GM19035 (cell line): Measurements from ENCODE around the gene BRD2.
A peak's percentile ranks its signal among the peaks of the same experiment; 100 is the strongest.

Source experiments
- ATAC-seq: cut with Tn5 transposase; IDR thresholded peaks from one replicate; pipeline ENCODE4 v1.9.1; 2021; ENCODE audit not compliant: unreplicated experiment

Gene BRD2

DNA sequence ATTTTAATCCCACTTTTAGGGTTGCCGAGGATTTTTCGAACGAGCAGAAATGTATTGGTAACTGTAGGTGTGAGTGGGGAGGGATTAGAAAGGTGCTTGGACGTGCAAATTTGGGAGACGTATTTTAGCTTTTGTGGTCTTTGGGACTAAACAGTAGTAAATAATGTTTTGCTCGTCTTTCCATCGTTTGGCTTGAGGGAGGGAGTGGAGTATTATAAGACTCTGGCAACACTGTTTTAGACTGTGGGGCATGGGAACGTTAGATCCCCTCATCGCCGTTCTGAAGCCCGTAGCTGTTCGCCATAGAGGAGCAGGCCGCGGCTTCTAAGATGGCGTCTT lies 2.8 kb downstream of the BRD2 start:
- ATAC-seq, result no peak

DNA sequence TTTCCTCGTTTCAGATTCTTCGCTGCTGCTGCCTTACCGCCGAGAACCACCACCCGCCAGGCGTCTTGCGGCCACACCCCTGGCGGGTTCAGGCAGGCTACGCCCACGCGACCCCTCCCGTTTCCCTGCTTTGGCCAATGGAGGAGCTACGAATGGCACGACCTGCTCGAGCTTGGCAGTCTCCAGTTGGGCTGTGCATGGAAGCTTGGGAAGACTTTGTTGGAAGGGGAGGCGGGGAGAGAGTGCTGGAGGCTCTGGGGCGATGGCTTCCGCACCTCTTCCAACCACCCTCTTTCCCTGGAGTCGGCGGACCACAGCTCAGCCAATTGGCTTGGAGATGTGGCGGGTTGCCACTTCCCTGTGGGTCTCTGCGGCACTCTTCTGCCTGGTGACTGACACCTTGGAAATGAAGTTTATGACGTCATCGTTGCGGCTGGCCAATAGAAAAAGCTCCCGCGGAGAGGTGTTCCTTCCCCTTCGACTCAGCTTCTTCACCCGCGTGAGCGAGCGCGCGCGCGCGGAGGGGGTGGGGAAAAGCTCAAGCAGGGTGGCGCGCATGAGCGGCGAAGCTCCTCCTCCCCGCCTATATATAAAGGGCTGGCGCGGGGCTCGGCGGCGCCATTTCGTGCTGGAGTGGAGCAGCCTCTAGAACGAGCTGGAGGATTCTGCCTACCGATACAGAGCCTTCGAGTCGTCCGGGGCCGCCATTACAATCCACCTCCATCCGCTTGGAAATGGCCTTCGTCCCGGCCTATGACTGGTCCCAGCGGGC lies 3.4 kb downstream of the BRD2 start:
- peak; percentile 52 for ATAC-seq

DNA sequence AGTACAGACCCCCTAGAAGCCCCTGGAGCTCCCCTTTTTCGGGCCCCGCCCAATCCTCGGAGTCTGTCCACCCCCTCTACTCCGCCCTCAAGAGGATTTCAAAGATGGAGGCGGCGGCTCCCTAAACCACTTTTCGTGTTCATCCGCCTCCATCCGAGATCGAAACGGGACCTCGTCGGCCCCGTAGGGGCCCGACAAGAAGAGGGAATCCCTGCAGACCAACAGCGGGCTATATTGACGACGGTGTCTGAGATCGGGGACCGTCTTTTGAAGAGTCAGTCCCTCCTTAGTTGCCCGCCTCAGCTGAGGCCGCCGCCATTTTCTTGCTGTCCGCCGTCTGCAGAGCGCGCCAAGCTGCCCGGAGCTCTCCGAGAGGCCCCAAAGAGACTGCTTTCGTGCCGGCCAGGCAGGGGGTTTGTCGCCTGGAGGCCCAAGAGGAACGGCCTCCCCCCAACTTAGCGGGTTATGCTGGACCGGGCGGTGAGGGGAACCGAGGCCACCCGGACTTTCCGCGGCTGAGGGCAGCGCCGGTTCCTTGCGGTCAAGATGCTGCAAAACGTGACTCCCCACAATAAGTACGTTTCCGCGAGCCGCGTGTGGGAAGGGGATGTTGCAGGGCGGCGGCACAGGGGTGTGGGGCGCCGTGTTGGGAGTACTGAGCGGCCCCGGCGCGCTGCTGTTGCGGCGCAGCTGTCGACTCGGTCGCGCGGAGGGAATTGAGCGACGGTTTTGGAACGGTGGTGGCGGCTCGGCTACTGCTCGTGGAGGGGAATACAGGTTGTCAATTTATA lies 4.2 kb downstream of the BRD2 start:
- ATAC-seq, result peak; percentile 1

DNA sequence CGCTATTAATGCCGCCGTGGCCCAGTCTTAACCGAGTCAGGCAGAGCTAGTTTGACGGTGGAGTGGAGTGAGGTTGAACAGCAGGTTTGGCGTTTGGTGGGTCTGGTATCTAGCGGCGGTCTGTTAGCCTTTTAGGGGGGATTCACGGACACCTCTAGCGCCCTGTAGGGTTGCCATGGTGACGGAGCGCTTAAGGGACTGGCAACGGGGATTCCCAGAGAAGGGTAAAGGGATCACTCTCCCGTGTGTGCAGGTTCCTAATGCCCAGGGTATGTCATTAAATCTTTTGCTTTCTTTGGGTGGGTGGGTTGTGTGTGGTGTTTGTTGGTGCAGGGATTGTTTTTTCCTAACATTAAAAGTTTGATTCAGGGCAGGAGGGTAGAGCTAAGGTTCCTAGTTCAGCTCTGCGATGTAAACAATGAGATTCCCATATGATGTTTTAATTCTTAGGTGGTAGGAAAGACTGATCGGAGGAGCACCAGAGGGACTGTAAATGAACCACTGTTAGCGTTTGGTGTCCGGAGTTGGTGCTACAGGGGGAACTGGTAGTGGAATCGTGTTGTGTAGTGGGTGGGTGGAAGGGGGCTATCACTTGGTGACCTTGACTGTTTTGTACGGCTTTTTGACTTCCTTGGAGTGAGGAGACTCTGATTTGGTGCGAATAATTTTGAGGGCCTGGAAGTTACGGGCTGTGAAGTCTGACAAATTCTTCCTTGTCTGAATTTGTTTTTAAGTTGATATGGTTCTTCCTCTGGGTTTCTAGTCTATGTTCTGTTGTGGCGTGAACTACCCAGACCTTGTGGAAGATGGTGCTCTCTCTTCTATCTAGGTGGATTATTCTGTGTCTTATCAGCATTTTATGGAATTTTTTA lies 5.0 kb downstream of the BRD2 start:
- no peak for ATAC-seq

DNA sequence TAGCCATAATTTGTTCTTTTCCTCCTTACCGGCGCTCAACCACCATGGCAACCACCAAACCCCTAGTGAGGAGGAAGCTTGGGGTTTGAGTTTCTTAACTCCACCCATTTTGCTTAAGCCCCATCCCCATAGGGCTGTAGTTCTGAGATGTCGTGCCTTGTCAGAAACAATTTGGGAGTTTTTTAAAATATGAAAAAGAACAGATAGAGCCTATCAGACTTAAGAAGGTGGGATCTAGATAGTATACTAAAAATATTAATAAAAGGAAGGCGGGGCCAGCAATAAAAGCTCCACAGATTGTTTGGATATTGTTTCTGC lies 5.6 kb downstream of the BRD2 start:
- ATAC-seq, result no peak

DNA sequence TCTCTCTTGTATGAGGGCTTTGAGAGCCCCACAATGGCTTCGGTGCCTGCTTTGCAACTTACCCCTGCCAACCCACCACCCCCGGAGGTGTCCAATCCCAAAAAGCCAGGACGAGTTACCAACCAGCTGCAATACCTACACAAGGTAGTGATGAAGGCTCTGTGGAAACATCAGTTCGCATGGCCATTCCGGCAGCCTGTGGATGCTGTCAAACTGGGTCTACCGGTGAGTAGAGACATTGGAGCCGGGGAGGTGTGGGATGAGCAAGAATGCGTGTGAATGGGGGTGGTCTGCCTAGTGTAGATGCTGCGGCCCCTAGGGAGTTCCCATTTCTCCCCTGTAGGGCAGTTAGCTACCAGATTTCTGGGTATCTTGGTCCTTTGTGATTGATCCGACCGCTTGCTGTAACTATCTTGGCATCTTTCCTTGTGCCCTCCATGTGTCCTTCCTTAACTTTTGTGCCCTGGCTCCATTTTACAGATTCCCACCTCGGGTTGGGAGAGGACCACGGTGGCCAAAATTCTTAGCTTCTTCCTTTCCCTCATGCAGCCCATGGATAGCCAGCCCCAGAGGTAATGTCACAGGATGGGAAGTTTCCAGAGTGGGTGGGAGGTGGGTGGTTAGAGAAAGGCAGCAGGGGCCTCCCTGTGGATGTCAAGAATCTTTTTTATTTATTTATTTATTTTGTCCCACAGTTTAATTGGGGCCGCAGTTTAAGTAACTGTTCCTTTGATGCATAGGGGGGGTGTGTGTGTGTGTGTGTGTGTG lies 6.3 kb downstream of the BRD2 start:
- no peak for ATAC-seq

DNA sequence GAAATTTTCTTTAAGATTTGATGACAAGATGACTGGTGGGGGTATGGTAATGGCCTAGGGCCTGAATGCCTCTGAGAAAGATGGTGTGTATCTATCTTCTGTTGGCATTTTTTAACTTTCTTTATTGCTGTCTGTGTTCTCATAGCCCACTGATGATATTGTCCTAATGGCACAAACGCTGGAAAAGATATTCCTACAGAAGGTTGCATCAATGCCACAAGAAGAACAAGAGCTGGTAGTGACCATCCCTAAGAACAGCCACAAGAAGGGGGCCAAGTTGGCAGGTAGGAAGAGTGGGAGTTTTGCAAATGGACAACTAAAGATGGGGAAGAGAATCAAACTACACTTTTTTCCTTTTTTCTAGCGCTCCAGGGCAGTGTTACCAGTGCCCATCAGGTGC lies 7.5 kb downstream of the BRD2 start:
- no peak for ATAC-seq

DNA sequence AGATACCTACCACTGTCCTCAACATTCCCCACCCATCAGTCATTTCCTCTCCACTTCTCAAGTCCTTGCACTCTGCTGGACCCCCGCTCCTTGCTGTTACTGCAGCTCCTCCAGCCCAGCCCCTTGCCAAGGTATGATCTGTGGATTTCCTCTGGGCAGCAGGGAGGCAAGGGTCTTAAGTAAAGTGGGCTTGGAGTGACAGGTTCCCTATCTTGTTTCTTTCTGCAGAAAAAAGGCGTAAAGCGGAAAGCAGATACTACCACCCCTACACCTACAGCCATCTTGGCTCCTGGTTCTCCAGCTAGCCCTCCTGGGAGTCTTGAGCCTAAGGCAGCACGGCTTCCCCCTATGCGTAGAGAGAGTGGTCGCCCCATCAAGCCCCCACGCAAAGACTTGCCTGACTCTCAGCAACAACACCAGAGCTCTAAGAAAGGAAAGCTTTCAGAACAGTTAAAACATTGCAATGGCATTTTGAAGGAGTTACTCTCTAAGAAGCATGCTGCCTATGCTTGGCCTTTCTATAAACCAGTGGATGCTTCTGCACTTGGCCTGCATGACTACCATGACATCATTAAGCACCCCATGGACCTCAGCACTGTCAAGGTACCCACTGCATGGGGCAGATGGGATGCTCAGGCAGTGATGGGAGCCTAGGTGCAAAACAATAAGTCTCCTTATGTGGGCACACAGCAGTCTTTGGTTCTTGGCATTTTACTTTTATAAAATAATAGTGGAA lies 8.1 kb downstream of the BRD2 start:
- ATAC-seq, result no peak

DNA sequence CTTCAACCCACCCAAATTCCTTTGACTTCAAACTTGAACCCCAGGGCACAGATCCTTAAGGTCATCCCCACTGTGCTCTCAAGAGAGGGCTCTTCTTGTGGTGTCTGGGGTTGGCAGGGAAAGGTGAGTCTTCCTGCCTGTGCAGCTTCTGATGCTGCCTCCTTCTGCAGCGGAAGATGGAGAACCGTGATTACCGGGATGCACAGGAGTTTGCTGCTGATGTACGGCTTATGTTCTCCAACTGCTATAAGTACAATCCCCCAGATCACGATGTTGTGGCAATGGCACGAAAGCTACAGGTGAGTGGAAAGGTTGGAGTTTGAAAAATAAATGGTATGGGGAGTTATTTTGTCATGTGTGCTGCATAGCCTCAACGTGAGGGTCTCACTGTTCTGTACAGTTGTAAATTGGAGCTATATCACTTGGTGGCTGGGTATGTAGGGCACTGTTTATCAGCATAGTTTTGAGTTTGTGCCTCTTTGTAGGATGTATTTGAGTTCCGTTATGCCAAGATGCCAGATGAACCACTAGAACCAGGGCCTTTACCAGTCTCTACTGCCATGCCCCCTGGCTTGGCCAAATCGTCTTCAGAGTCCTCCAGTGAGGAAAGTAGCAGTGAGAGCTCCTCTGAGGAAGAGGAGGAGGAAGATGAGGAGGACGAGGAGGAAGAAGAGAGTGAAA lies 9.0 kb downstream of the BRD2 start:
- no peak for ATAC-seq

DNA sequence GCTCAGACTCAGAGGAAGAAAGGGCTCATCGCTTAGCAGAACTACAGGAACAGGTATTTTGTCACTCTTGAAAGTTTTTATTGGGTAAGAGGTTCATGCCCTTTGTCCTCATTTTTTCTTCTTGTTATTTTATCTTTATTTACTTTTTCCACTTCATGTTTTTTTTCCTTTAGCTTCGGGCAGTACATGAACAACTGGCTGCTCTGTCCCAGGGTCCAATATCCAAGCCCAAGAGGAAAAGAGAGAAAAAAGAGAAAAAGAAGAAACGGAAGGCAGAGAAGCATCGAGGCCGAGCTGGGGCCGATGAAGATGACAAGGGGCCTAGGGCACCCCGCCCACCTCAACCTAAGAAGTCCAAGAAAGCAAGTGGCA lies 9.5 kb downstream of the BRD2 start:
- ATAC-seq, result no peak

DNA sequence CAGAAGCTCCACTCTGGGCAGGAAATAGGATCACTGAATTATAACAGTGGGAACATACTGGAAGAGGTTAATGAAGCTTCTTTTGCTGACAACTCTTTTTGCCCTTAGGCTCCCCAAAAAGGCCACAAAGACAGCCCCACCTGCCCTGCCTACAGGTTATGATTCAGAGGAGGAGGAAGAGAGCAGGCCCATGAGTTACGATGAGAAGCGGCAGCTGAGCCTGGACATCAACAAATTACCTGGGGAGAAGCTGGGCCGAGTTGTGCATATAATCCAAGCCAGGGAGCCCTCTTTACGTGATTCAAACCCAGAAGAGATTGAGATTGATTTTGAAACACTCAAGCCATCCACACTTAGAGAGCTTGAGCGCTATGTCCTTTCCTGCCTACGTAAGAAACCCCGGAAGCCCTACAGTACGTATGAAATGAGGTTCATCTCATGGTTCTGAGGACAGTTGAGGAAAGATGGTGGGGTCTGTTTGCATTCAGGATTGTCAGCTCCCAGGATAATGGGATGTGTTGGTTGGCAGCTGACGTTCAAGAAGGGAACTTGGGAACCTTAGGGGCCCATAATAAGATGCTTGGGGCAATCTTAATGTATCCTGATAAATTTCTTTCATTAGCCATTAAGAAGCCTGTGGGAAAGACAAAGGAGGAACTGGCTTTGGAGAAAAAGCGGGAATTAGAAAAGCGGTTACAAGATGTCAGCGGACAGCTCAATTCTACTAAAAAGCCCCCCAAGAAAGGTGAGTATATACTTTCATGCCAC lies 11.5 kb downstream of the BRD2 start:
- ATAC-seq, result no peak

DNA sequence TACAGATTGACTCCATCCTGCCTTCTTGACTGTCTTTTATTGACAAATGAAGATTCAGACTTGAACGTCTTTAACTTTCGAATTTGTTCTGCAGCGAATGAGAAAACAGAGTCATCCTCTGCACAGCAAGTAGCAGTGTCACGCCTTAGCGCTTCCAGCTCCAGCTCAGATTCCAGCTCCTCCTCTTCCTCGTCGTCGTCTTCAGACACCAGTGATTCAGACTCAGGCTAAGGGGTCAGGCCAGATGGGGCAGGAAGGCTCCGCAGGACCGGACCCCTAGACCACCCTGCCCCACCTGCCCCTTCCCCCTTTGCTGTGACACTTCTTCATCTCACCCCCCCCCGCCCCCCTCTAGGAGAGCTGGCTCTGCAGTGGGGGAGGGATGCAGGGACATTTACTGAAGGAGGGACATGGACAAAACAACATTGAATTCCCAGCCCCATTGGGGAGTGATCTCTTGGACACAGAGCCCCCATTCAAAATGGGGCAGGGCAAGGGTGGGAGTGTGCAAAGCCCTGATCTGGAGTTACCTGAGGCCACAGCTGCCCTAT lies 12.2 kb downstream of the BRD2 start:
- no peak for ATAC-seq

DNA sequence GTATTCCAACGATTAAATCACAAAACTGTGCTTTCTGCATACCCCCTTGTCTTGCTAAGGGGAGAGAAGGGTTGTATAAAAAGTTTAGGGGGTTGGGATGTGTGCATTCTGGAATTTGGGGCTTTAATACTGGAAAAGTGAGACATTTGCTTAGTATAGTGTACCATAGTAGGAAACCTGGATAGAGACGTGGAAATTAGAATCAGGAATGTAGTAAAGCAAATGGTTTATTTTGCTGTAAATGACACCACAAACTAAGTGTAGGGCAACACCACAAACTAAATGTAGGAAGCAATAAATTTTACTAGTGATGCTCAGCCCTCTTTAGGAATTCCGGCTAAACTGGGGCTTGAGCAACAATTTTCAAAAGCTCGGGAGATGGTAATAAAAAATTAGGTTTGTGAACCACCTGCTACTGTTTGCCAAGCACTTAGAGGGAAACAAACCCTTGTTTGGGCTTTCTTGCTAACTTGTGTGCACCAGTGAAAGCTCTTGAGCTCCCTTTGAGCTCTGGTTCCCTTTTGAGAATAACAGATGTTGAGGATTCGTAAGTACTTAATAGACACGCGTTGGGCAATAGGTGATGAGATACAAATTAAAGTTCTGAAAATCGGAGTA lies 13.8 kb downstream of the BRD2 start:
- ATAC-seq, result no peak

DNA sequence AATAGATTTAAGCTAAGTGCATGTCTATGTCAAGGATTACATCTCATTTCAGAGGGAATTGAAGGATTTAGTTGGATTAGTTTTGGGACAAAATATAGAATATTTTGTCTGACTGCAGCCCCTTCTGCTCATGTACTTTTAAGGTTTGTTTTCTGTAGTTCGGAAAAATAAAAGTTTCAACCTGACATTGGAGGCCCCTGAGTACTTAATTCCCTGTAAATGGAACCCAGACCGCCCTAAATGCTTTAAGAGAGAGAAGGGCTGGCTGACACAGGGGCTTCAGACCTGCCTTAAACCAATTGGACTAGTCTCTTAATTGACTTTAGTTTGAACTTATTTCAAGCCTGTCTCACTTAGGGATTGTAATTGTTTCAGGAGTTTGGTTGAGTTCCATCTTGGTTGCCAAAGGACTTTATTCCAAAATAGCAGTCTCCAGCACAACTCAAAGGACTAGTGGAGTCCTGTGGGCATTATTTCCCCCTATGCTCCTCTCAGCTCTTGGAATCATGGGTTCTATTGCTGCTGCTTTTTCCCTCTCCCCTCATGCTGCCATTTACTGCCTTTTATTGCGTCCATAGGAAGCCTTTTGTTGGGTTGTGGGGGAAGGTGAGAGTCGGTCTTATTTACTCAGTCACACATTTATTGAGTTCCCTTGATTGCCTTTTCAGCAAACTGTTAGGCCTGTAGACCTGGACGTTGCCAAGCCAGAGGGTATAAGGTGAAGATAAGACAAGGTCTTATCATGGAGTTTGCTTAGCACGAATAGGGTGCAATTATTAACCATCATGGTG lies 14.5 kb downstream of the BRD2 start:
- ATAC-seq, result no peak

DNA sequence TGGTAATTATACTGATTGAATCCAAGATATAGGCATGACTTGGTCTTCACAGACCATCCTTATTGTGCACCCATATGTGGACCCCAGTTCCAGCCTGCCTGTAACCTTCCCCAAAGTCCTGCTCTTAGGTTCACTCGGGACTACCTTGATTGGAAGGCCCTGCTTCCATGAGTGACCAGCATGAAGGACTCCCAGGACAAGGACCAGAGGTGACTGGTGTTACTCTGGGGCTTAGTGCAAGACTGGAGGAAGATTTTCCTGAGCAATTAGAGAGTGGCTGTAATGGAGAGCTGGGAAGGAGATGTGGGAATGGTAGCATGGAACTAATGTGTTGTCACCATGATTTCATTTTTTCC lies 15.1 kb downstream of the BRD2 start:
- no peak for ATAC-seq

DNA sequence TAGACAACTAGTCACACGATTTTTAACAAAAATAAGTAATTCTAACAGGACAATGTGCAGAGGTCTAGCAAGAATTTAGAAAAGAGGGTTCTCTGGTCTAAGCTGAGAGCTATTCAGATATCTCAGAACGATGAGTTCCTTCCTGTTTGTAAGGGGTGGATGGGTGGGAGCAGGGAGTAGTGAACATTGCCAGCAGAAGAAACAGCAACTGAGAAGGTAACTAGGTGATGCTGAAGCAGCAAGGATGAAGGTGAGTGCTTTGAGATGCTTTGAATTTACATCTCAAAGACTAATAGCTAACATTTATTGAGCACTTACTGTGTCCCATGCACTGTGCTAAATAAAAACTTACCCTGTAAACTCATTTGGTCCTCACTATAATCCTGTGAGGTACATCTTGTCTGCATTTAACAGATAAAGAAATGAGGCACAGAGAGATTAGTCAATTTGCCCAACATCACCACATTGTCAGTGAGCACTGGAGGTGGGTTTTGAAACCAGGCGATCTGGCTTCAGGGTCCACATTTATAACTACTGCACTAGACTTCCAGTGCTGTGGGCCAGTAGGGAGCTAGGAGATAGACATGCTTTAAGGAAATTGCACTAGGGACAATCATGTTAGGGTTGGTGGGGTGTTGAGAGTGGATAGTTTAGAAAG lies 15.7 kb downstream of the BRD2 start:
- ATAC-seq, result no peak
